ENCODE measurements around the gene TSGA10.
"Not testable (repeated sequence)": the region's sequence is repeated elsewhere in the genome, so short reads cannot be mapped to it uniquely, and the experiment has no call there.

Gene TSGA10, protein sequence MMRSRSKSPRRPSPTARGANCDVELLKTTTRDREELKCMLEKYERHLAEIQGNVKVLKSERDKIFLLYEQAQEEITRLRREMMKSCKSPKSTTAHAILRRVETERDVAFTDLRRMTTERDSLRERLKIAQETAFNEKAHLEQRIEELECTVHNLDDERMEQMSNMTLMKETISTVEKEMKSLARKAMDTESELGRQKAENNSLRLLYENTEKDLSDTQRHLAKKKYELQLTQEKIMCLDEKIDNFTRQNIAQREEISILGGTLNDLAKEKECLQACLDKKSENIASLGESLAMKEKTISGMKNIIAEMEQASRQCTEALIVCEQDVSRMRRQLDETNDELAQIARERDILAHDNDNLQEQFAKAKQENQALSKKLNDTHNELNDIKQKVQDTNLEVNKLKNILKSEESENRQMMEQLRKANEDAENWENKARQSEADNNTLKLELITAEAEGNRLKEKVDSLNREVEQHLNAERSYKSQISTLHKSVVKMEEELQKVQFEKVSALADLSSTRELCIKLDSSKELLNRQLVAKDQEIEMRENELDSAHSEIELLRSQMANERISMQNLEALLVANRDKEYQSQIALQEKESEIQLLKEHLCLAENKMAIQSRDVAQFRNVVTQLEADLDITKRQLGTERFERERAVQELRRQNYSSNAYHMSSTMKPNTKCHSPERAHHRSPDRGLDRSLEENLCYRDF

DNA sequence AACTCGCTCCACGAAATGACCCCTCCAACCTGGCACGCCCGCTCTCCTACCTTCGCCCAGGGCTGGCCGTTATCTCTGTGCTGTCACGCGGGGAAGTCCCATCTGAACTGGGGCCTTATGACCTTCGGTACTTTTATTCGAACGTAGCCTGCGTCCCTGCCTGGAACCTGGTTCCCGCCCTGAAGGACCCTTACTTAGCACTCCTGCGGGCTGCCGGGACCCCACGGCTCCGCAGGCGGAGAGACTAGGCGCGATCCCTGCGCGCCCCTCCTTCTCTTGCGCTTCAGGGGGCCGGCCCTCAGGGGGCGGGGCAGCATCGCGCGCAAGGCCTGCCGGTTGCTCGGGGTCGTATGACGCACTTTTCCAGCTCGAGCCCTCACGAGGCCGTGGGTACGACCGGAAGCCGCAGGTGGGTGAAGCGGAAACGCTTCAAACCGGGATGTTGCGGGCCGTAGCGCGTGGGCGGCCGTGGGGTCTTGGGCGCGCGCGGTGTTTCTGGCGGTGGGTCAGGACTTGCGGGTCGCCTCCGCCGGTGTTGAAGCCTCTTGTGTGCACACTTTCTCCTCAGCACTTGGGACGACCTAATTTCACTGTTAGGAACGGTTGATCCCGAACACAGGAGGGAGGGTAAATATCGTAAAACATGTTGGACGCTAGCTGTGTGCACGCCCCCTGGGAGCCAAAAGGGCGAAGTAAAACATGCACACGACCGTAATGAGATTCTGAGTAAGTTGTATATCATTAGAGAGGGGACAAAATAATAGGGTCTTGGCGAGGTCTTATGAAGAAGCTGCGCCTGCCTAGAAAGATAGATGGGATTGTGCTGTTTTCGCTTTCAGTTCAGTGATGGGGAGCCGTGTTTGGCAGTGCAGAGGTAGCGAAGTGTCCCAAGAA, at the start of gene TSGA10, which contains the start of gene LIPT1:
TSGA10 (minus strand) TSS at position 300 of the 894 bp plus-strand sequence. CDS start 45,503 bp downstream, outside the sequence.
LIPT1 (plus strand) TSS at position 325 of the 894 bp plus-strand sequence. CDS start 6,991 bp downstream, outside the sequence.
- peak; percentile 83 to 89 for DNase-seq (ENCODE audit: low read depth in 2 of 2)

DNA sequence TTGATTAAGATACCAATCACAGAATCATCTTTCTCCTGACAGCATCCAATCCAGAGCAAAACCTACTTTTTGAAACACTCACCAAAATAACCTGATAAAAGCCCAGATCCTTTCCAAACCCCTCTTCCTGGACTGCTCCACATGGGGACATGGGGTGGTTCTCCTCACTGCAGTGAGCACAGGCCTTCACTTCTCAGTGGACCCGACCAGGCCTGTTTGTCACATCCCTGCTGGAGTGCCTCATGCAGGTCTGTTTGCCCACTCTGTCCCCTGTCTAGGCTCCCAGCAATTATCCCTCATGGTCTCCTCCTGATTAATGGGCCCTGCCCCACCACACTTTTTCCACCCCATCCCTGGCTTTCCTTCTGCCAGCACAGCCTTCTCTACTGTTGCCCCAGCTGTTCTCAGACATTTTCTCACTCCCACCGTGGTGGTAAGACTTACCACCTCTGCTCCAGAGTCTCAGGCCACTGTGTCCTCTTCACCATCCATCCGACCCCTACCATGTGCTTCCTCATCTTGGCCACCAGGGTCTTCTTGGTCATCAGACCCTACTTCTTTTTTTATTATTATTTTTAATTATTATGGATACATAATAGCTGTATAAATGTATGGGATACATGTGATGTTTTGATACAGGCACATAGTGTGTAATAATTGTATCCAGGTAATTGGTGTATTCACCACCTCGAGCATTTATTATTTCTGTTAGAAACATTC, 47.4 kb upstream of the TSGA10 start:
- no peak for DNase-seq (ENCODE audit: low read depth in 2 of 2)

DNA sequence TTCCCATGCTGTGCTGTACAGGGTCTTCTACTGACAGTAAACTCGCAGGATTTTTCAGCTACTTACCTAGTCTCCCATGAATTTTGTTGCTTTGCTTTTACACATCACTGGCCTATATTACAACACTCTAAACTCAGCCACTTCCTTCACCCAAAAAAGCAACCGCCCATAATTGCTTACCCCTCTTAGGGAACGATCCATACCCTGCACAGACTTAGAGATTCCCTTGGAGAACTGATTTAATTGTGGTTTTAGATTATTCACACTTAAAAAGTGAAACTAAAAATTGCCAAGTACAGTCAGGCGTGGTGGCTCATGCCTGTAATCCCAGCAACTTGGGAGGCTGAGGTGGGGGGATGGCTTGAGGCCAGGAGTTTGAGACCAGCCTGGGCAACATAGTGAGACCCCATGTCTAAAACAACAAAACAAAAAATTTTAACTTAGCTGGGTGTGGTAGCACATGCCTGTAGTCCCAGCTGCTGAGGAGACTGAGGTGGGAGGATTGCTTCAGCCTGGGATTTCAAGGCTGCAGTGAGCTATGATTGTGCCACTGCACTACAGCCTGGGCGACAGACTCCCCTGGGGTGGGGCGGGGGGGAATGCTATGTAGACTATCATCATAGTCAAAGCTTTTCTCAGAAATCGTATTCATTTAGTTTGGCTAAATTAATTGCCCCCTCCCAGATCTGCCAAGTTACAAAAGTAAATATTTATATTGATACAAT, 45.5 kb upstream of the TSGA10 start:
- no peak for DNase-seq (ENCODE audit: low read depth in 2 of 2)

DNA sequence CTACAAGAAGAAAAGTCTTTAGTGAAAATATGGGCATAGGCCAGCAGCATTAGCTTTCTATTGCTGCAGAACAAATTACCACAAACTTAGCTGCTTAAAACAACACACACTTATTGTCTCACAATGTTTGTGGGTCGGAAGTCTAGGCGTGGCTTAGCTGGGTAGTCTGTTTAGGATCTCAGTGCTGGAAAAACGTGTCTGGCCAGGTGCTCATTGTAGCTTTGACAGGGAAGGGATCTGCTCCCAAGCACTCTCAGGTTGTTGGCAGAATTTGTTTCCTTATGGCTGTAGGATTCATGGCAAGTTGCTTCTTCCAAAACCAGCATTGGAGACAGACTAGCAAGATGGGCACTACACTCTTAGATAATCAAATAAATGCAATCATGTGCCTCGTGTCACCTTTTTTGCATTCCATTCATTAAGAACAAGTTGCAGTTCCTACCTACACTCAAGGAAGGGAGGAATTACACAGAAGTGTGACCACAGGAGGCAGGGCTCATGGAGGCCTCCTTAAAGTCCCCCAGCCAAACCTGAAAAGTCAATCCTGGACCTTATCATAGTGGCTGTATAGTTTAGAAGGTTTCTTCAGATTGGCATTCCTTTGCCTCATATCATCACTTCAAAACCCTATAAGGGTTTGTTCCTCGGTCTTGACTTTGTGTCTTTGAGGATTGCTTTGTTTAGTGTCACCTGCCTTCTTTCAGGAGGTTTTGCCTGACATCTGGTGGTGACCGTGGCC, 43.5 kb upstream of the TSGA10 start:
- DNase-seq (ENCODE audit: low read depth in 2 of 2): no peak

- not testable (repeated sequence) for DNase-seq (ENCODE audit: low read depth in 2 of 2)
These were observed 37.6 kb upstream of the TSGA10 start for GRCh38 chr2:99192364-99192763.

- no peak for DNase-seq (ENCODE audit: low read depth in 2 of 2)
These were observed 35.8 kb upstream of the TSGA10 start for GRCh38 chr2:99190548-99190947.

GRCh38 chr2:99188357-99188756, 33.6 kb upstream of the TSGA10 start:
- DNase-seq (ENCODE audit: low read depth in 2 of 2): no peak

DNA sequence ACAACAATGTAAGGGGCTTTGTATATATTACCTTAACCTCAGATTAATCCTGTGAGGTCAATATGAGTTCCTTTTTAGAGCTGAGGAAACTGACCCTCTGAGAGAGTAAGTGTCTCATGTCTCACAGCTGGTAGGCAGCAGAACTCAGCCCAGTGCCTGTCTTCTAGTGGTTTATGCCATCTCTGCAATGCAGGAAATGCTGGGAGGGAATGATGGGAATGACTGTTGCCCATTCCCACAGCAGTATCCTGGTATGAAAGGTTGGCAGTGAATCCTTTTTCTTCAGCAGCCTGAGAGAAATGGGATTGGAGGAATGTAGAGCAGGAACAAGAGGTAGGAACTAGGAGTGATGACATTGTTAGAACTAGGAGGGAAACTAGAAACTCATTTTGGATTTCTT, 32.3 kb upstream of the TSGA10 start:
- no peak for DNase-seq (ENCODE audit: low read depth in 2 of 2)

DNA sequence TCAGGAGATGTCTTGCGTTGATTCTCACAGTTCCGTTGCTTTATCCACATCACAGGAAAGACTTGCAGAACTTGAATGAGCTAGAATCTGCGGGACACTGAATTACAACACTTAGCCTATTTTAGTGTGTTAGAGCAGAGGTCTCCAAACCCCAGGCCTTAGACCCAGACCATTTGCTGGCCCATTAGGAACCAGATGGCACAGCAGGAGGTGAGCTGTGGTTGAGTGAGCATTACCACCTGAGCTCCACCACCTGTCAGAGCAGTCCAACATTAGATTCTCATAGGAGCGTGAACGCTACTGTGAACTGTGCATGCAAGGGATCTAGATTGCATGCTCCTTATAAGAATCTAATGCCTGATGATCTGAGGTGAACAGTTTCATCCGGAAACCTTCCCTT, 30.1 kb upstream of the TSGA10 start:
- DNase-seq (ENCODE audit: low read depth in 2 of 2): no peak

DNA sequence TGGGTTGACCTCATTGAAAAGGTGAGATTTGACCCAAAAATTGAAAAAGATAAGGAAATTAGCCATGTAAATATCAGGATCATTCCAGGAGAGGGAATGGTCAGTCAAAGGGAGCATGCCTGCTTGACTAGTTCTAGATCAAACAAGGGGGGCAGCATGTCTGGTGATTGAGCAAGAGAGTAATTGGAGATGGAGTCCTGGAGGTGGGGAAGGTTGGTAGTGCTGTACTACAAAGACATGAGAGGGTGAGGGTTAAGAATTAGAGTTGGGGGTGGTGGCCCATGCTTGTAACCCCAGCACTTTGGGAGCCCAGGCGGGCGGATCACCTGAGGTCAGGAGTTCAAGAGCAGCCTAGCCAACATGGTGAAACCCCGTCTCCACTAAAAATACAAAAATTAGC, 28.3 kb upstream of the TSGA10 start:
- DNase-seq (ENCODE audit: low read depth in 2 of 2): no peak

DNA sequence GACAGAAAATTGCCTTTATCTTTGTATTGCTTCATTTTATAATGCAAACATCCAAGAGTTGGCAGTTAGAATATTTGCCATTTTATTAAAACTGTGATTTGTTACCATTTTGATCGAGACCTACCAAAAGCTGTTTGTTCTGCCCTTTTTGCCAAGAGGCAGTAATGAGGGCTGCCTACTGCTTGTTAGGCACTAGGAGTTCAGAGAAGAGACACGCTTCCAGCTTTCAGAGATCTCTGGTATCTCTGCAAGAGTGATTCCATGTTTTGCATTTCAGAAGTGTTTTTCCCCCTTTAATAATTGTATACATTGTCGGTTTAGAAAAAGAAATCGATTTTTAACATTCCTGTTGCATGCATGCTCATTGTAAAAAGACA, 26.9 kb upstream of the TSGA10 start:
- no peak for DNase-seq (ENCODE audit: low read depth in 2 of 2)

GRCh38 chr2:99180755-99181623, 26.2 kb upstream of the TSGA10 start, which contains the start of the genes MITD1 and MRPL30:
MITD1 (minus strand) TSS chr2:99181058; CDS start chr2:99180981, 77 bp downstream.
MRPL30 (plus strand) TSS chr2:99181184; CDS start chr2:99186204, 5,020 bp downstream.
- DNase-seq (ENCODE audit: low read depth in 2 of 2): peak; percentile 76 to 81

DNA sequence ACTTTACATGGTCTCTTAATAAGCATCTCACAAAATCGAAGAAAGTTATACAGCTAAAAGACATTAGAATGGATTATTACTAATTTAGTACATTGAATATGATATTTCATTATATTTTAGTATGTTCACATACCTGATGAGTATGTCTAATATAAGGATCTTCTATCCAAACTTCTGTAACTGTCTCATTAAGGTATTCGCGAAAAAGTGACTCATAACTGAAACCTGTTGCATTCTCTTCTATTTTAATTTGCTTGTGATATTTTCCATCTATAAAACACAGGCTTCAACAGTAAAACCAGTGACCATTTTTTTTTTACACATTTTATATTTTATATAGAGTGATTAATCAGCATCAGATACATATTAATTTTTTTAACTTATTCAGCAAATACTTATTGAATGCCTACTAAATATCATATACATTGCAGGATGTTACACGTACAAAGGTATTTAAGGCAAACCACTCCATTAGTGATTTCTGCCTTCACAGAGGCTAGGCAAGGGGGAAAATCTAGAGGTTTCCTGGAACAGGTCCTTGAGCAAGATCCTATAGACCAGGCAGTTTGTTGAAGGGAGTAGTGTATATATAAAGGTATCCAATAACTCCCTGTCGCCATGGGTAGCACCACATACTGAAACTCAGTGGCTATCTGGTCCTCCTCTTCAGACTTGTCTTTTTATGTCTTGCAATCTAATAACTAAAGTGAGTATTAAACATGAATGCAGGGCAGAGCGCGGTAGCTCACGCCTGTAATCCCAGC, 16.8 kb upstream of the TSGA10 start:
- DNase-seq (ENCODE audit: low read depth in 2 of 2): no peak

DNA sequence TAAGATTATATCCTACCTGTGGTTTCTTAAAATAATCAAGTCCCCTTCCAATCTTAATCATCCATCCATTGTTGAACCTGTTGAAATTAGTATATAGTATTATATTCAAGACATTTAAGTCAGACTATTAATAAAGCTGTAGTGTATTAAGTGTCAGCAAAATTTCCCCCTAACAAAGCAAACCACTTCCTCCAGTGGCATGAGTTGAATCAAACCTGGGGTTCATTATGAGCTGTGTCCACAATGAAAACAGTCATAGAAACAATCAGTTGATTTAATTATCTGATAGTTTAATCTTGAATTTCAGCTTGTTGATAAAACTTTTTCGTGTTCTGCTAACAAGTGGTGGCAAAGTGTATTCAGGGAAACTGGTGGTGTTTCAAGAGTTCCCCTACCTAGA, 14.8 kb upstream of the TSGA10 start:
- DNase-seq (ENCODE audit: low read depth in 2 of 2): no peak

GRCh38 chr2:99166218-99166617, 11.5 kb upstream of the TSGA10 start:
- no peak for DNase-seq (ENCODE audit: low read depth in 2 of 2)

DNA sequence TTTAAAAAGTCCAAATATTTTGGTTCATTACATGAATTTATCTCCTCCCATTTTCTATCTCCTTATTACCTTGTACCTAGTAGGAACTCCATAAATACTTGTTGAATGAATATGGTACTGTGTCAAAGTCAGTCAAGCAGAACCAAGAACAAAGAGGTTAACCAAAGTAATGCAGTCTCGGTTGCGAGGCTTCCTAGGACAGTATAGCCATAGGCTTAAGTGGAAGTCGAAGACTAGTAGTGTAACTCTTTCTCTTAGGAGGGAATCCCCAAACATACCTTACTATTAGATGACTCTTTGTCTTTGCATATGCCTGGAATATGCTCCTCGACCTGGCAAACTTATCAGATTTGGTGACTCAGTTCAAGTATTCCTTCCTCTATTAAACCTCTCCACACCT, 4.9 kb upstream of the TSGA10 start:
- no peak for DNase-seq (ENCODE audit: low read depth in 2 of 2)

GRCh38 chr2:99158599-99158998, 3.9 kb upstream of the TSGA10 start:
- DNase-seq (ENCODE audit: low read depth in 2 of 2): no peak

- DNase-seq (ENCODE audit: low read depth in 2 of 2): no peak
These were observed 2.1 kb upstream of the TSGA10 start for GRCh38 chr2:99156891-99157290.
